ENCODE data around the gene IFT57.

DNA sequence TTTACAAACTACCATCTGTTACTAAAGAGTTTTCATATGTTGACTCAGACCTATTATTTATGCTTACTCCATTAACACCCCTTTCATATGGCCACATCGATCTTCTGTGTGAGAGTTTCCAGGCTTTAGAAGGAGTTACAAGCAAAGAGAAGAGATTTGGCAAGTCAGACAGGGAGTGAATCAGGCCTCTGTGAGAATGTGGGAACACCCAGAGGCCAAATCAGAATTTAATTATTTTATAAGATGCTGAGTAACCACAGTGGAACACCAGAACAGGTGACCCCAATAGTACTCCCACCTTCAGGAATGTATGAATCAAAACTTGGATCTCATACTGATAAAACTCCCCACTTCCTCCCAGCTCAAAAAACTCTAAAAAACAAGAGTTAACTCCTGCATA is 42.0 kb downstream of the IFT57 start:
- TF ChIP-seq, protein P1, sequence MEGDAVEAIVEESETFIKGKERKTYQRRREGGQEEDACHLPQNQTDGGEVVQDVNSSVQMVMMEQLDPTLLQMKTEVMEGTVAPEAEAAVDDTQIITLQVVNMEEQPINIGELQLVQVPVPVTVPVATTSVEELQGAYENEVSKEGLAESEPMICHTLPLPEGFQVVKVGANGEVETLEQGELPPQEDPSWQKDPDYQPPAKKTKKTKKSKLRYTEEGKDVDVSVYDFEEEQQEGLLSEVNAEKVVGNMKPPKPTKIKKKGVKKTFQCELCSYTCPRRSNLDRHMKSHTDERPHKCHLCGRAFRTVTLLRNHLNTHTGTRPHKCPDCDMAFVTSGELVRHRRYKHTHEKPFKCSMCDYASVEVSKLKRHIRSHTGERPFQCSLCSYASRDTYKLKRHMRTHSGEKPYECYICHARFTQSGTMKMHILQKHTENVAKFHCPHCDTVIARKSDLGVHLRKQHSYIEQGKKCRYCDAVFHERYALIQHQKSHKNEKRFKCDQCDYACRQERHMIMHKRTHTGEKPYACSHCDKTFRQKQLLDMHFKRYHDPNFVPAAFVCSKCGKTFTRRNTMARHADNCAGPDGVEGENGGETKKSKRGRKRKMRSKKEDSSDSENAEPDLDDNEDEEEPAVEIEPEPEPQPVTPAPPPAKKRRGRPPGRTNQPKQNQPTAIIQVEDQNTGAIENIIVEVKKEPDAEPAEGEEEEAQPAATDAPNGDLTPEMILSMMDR (IDR thresholded peaks at IDR 0.05 in 8 of 11, conservative IDR thresholded peaks at IDR 0.05 in 3 of 11) = no peak
- TF ChIP-seq POLR2AphosphoS5 (IDR thresholded peaks at IDR 0.05) (no peak), POLR2A (IDR thresholded peaks at IDR 0.05) (no peak)

Data from spleen (tissue), 7 donors.